Measurements from ENCODE around the gene FBXO7. TPM values are rescaled to one million over a fixed set of nuclear protein-coding genes. Genes with fewer than 3 reads are reported as not detected.

The FBXO7 gene
- total RNA-seq, 2 donors from 2014 or later: 71.0 to 93.0 TPM

DNA sequence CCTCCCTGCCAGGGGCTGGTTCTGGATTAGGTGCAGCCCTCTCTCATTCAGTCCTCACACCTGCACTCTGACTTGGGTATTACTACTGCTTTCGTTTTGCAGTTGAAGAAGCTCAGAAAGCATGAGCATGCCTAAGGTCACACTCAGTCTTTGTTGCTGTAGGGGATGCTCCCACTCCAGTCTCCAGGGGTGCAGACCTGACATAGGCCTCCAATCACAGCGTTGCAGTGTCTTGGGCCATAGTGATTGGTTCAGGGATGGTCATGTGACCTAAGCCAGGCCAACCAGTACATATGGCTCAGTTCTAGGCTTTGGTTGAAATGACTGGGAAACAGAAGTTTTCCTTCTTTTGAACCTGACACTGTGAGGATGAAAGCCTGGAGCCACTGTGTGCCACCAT lies 61.7 kb downstream of the FBXO7 start:
- ATAC-seq: no peak
- DNase-seq (ENCODE audit: low spot score in 2 of 2): no peak
- no peak overlapping the region for H3K27ac Mint-ChIP-seq
- no peaks in the 10 kb centered on the region for H3K9me3 Mint-ChIP-seq
- H3K36me3 Mint-ChIP-seq: no peaks in the 10 kb centered on the region

DNA sequence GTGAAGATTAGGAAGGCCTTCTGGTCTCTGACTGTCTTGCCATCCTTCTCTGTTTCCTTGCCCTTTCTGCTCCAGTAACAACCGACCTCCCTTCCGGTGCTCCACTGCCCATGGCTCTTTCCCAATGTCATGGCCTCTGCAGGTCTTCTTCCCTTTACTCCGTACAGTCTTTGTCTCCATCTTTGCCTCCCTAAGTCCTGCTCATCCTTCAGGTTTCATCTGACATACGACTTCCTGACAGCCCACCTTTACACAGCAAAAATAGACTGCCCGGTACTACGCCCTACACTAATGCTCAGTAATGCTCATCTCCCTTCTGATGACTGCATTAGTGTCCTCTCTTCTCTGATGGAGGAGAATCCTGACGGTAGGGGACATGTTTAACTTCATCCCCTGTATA lies 63.9 kb downstream of the FBXO7 start:
- DNase-seq (ENCODE audit: low spot score in 2 of 2): no peak
- Mint-ChIP-seq H3K36me3 (no peaks in the 10 kb centered on the region), H3K9me3 (no peaks in the 10 kb centered on the region), H3K27ac (no peak overlapping the region)
- no peak for ATAC-seq

DNA sequence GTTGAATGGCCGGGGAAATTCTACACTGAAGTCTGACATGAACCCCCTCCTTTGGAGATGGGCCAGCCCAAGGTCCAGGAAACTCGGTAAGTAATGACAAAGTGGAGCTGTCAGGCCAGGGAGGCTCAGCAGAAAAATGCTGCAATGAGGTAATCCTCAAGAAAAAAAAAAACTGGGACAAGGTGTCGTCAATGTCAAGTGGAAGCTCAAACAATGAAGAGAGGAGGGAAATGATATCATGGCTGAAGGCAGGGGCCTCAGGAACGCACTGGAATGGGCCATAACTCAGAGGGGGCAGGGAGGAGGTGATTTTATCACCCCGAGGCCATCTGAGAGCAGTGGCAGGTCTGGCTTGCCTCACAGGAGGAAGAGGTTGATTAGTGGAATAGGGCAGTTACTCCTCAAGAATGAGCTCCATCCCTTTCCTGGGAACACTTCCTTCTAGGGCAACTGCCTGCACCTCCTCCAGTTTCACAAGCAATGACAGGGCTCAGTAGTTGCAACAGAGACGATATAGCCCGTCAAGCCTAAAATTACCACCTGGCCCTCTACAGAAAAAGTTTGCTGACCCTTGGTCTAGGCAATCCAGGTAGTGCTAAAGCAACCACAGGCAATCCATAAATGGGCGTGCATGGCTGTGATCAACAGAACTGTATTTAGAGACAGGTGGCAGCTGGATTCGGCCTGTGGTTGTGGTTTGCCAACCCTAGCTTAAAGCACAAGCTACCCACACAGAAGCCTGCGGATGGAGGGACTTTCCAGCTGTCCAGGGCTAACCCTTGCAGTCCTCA lies 65.2 kb downstream of the FBXO7 start:
- no peaks in the 10 kb centered on the region for H3K9me3 Mint-ChIP-seq
- no peak overlapping the region for H3K27ac Mint-ChIP-seq
- no peak for DNase-seq (ENCODE audit: low spot score in 2 of 2)
- ATAC-seq: no peak
- no peaks in the 10 kb centered on the region for H3K36me3 Mint-ChIP-seq

GRCh38 chr22:32541481-32541880 lies 66.9 kb downstream of the FBXO7 start:
- no peaks in the 10 kb centered on the region for H3K36me3 Mint-ChIP-seq
- ATAC-seq: no peak
- no peak for DNase-seq (ENCODE audit: low spot score in 2 of 2)
- H3K9me3 Mint-ChIP-seq: no peaks in the 10 kb centered on the region
- H3K27ac Mint-ChIP-seq: no peak overlapping the region

- Mint-ChIP-seq H3K27ac (no peak overlapping the region), H3K9me3 (no peaks in the 10 kb centered on the region), H3K36me3 (no peaks in the 10 kb centered on the region)
- DNase-seq (ENCODE audit: low spot score in 2 of 2): no peak
- no peak for ATAC-seq
Measured at GRCh38 chr22:32542066-32542676, 67.6 kb downstream of the FBXO7 start.

GRCh38 chr22:32542677-32543357 lies 68.2 kb downstream of the FBXO7 start:
- Mint-ChIP-seq H3K9me3 (no peaks in the 10 kb centered on the region), H3K27ac (no peak overlapping the region), H3K36me3 (no peaks in the 10 kb centered on the region)
- ATAC-seq (no peak), DNase-seq (ENCODE audit: low spot score in 2 of 2) (no peak)

DNA sequence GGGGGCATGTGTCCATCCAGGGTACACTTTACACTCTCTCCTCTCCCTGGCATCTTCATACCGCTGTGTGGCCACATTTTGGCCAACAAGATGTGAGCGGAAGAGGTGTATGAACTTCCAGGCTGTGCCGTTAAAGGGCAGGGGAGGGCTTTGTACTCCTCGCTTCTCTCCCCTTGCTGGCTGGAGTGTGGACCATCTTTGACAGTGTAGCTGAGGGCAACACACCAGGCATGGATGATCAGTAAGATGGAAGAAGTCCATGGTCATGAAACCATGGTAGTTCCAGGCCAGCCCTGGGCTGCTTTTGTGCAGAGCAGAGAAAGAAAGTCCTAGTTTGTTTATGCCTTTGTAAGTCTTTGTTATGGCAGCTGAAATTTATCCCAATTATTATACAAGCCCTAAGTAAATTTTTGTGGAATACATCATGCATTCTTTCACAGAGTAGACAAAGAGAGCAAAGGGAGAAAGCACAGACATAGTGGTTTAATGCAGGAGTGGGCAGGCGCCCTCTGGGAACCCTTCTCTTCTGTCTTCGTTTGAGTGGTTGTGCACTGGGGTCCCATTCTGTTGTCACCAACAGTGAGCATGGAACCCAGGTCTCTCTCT lies 70.4 kb downstream of the FBXO7 start:
- Mint-ChIP-seq H3K27ac (no peak overlapping the region), H3K36me3 (no peaks in the 10 kb centered on the region), H3K9me3 (no peaks in the 10 kb centered on the region)
- ATAC-seq (no peak), DNase-seq (ENCODE audit: low spot score in 2 of 2) (no peak)

- ATAC-seq (no peak), DNase-seq (ENCODE audit: low spot score in 2 of 2) (no peak)
- no peaks in the 10 kb centered on the region for H3K9me3 Mint-ChIP-seq
- no peak overlapping the region for H3K27ac Mint-ChIP-seq
- H3K36me3 Mint-ChIP-seq: no peaks in the 10 kb centered on the region
Measured at GRCh38 chr22:32545801-32546200, 71.2 kb downstream of the FBXO7 start.

DNA sequence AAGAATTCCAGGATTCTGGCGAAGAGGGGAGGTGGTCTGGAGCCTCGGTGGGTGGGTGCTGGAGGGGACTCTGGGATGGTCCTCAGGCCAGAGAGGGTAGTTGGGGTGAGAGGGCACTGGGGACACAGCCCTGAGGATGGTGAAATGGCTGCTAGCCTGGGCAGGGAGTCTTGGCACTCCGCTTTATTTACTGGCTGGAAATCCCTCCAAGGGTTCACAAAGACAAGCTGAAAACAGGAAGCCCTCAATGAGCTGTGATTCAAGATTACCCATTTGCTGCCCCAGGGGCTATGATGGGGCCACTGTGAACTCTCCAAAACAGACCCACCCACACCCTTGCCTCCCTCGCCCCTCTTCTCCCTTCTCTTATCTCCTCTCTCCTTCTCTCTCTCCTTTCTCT lies 71.9 kb downstream of the FBXO7 start:
- Mint-ChIP-seq H3K9me3 (no peaks in the 10 kb centered on the region), H3K36me3 (no peaks in the 10 kb centered on the region), H3K27ac (no peak overlapping the region)
- DNase-seq (ENCODE audit: low spot score in 2 of 2) (no peak), ATAC-seq (no peak)

DNA sequence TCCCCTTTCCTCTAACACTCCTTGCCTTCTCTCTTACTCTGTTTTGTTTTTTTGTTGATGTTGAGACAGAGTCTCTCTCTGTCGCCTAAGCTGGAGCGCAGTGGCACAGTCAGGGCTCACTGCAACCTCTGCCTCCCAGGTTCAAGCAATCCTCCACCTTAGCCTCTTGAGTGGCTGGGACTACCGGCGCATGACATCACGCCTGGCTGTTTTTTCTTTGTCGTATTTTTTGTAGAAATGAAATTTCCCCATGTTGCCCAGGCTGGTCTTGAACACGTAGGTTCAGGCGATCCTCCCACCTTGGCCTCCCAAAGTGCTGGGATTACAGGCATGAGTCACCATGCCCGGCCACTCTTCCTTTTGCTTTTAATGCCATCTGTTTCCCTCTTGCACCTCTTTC lies 72.3 kb downstream of the FBXO7 start:
- no peak overlapping the region for H3K27ac Mint-ChIP-seq
- ATAC-seq (no peak), DNase-seq (ENCODE audit: low spot score in 2 of 2) (no peak)
- H3K9me3 Mint-ChIP-seq: no peaks in the 10 kb centered on the region
- no peaks in the 10 kb centered on the region for H3K36me3 Mint-ChIP-seq

DNA sequence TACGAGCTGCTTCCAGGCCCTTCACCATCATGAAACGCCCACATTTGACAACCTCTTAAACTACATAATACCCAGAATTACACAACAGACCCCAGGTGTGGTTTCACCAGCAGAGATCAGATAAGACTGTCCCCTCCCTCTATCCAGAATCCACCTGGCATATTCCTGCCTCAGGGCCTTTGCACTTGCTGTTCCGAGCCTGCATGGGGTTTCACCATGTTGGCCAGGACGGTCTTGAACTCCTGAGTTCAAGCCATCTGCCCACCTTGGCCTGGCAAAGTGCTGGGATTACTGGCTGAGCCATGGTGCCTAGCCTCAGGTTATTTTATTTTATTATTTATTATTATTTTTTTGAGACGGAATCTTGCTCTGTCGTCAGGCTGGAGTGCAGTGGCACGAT lies 73.4 kb downstream of the FBXO7 start:
- no peak for DNase-seq (ENCODE audit: low spot score in 2 of 2)
- Mint-ChIP-seq H3K27ac (no peak overlapping the region), H3K36me3 (no peaks in the 10 kb centered on the region), H3K9me3 (no peaks in the 10 kb centered on the region)
- ATAC-seq: no peak

Other genes with a start within 250 kb of the FBXO7 start
- not detected for gene SLC5A4, start 219.5 kb upstream of the FBXO7 start, total RNA-seq
- not detected for gene RFPL3, start 116.9 kb upstream of the FBXO7 start, total RNA-seq
- gene RTCB, start 62.6 kb upstream of the FBXO7 start, total RNA-seq: 10 to 100 TPM; 82.8 to 93.3 TPM
- gene BPIFC, start 10.4 kb upstream of the FBXO7 start, total RNA-seq: not detected

Measured in activated naive CD4-positive, alpha-beta T cell treated with anti-CD3 and anti-CD28 coated beads, Interleukin-2, amount 50 U/mL, for 72 hours (primary cell).